ENCODE data around the gene PIK3C2G.

Gene PIK3C2G

GRCh38 chr12:18632848-18633247 lies 371.5 kb downstream of the PIK3C2G start:
- Histone ChIP-seq H3K27ac (ENCODE audit: insufficient read depth in 1 of 2, low read depth in 1 of 2, low read length in 2 of 2, poor library complexity in 1 of 2, severe bottlenecking in 2 of 2) (no peak overlapping the region), H3K4me1 (ENCODE audit: control extremely low read depth in 1 of 4, control insufficient read depth in 4 of 4, insufficient read depth in 4 of 4, low read length in 3 of 4) (no peaks in the 10 kb centered on the region), H3K4me3 (ENCODE audit: control insufficient read depth in 1 of 7, extremely low read depth in 1 of 7, insufficient read depth in 4 of 7, low read depth in 2 of 7, low read length in 6 of 7) (no peak overlapping the region), H3K9me3 (ENCODE audit: control extremely low read depth in 1 of 5, control insufficient read depth in 4 of 5, insufficient read depth in 2 of 5, low read depth in 1 of 5, low read length in 4 of 5) (no peaks in the 10 kb centered on the region), H3K36me3 (ENCODE audit: control insufficient read depth in 4 of 4, insufficient read depth in 4 of 4, low read length in 3 of 4) (no peaks in the 10 kb centered on the region), H3K27me3 (replicated peaks in 2 of 5; ENCODE audit: control insufficient read depth in 4 of 5, insufficient read depth in 5 of 5, low read length in 4 of 5) (no peaks in the 10 kb centered on the region)
- DNase-seq: no peak
- 91% methylated on average over 1 of the region's 2 CpGs for WGBS (ENCODE audit: insufficient coverage)
- ChIA-PET CTCF (no interaction called here), POLR2A (no interaction called here)

GRCh38 chr12:18634382-18634781 lies 373.1 kb downstream of the PIK3C2G start:
- Histone ChIP-seq H3K4me1 (ENCODE audit: control extremely low read depth in 1 of 4, control insufficient read depth in 4 of 4, insufficient read depth in 4 of 4, low read length in 3 of 4) (no peaks in the 10 kb centered on the region), H3K4me3 (ENCODE audit: control insufficient read depth in 1 of 7, extremely low read depth in 1 of 7, insufficient read depth in 4 of 7, low read depth in 2 of 7, low read length in 6 of 7) (no peak overlapping the region), H3K27me3 (replicated peaks in 2 of 5; ENCODE audit: control insufficient read depth in 4 of 5, insufficient read depth in 5 of 5, low read length in 4 of 5) (no peaks in the 10 kb centered on the region), H3K9me3 (ENCODE audit: control extremely low read depth in 1 of 5, control insufficient read depth in 4 of 5, insufficient read depth in 2 of 5, low read depth in 1 of 5, low read length in 4 of 5) (no peaks in the 10 kb centered on the region), H3K36me3 (ENCODE audit: control insufficient read depth in 4 of 4, insufficient read depth in 4 of 4, low read length in 3 of 4) (no peaks in the 10 kb centered on the region), H3K27ac (ENCODE audit: insufficient read depth in 1 of 2, low read depth in 1 of 2, low read length in 2 of 2, poor library complexity in 1 of 2, severe bottlenecking in 2 of 2) (no peak overlapping the region)
- 90% methylated on average over 4 of the region's 4 CpGs for WGBS (ENCODE audit: insufficient coverage)
- DNase-seq: no peak
- CTCF ChIA-PET: no interaction called here
- POLR2A ChIA-PET: no interaction called here

- 90% methylated on average over 2 of the region's 4 CpGs for WGBS (ENCODE audit: insufficient coverage)
- no peak for DNase-seq
Measured at GRCh38 chr12:18640321-18640955, 379.1 kb downstream of the PIK3C2G start.

DNA sequence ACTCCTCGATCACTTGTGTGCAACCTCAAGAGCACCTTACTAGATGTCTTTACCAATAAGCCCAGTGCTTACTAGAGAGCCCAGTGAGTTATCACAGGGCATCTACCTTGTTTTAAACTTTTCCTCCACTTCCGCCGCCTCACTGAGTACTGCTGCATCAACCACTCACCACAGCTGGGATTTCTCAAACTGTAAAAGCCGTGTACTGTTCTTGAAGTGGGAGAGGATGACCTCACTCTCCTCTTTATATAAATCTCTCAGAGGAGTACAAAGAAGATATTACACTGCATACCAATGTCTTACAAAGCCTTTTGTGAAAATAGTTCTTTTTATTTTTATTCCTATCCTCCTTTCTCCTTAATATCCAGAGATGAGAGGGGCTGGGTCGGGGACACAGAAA lies 382.4 kb downstream of the PIK3C2G start:
- no peak for DNase-seq
- Histone ChIP-seq H3K9me3 (ENCODE audit: control extremely low read depth in 1 of 5, control insufficient read depth in 4 of 5, insufficient read depth in 2 of 5, low read depth in 1 of 5, low read length in 4 of 5) (no peaks in the 10 kb centered on the region), H3K4me3 (ENCODE audit: control insufficient read depth in 1 of 7, extremely low read depth in 1 of 7, insufficient read depth in 4 of 7, low read depth in 2 of 7, low read length in 6 of 7) (no peak overlapping the region), H3K36me3 (ENCODE audit: control insufficient read depth in 4 of 4, insufficient read depth in 4 of 4, low read length in 3 of 4) (no peaks in the 10 kb centered on the region), H3K27ac (ENCODE audit: insufficient read depth in 1 of 2, low read depth in 1 of 2, low read length in 2 of 2, poor library complexity in 1 of 2, severe bottlenecking in 2 of 2) (no peak overlapping the region), H3K27me3 (replicated peaks in 2 of 5; ENCODE audit: control insufficient read depth in 4 of 5, insufficient read depth in 5 of 5, low read length in 4 of 5) (no peaks in the 10 kb centered on the region), H3K4me1 (ENCODE audit: control extremely low read depth in 1 of 4, control insufficient read depth in 4 of 4, insufficient read depth in 4 of 4, low read length in 3 of 4) (no peaks in the 10 kb centered on the region)
- POLR2A ChIA-PET: no interaction called here
- WGBS (ENCODE audit: insufficient coverage): 100% methylated on average over 2 of the region's 5 CpGs
- CTCF ChIA-PET: no interaction called here

More at GRCh38 chr12:18640321-18640955, 379.1 kb downstream of the PIK3C2G start:
- Histone ChIP-seq H3K27me3 (replicated peaks in 2 of 5; ENCODE audit: control insufficient read depth in 4 of 5, insufficient read depth in 5 of 5, low read length in 4 of 5) (no peaks in the 10 kb centered on the region), H3K9me3 (ENCODE audit: control extremely low read depth in 1 of 5, control insufficient read depth in 4 of 5, insufficient read depth in 2 of 5, low read depth in 1 of 5, low read length in 4 of 5) (no peaks in the 10 kb centered on the region), H3K4me1 (ENCODE audit: control extremely low read depth in 1 of 4, control insufficient read depth in 4 of 4, insufficient read depth in 4 of 4, low read length in 3 of 4) (no peaks in the 10 kb centered on the region), H3K36me3 (ENCODE audit: control insufficient read depth in 4 of 4, insufficient read depth in 4 of 4, low read length in 3 of 4) (no peaks in the 10 kb centered on the region), H3K27ac (ENCODE audit: insufficient read depth in 1 of 2, low read depth in 1 of 2, low read length in 2 of 2, poor library complexity in 1 of 2, severe bottlenecking in 2 of 2) (no peak overlapping the region), H3K4me3 (ENCODE audit: control insufficient read depth in 1 of 7, extremely low read depth in 1 of 7, insufficient read depth in 4 of 7, low read depth in 2 of 7, low read length in 6 of 7) (no peak overlapping the region)
- CTCF ChIA-PET: no interaction called here
- POLR2A ChIA-PET: no interaction called here

DNA sequence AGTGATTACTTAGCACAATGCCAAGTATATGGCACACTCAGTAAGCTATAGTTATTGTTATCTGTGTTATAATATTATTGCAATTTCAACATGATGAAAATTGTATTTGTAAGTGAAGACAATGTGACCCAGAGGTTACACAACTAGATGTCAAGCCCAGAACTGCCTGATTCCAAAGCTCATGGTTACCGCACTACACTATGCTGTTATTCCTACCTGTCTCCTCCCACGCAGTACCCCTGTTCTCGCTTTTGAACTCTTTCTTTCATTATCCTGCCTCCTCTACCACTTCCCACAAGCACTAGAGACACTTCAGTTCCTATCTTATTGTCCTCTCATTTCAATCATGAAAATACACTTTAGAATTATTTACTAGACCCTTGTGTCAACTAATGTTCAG lies 383.2 kb downstream of the PIK3C2G start:
- Histone ChIP-seq H3K4me3 (ENCODE audit: control insufficient read depth in 1 of 7, extremely low read depth in 1 of 7, insufficient read depth in 4 of 7, low read depth in 2 of 7, low read length in 6 of 7) (no peak overlapping the region), H3K27me3 (replicated peaks in 2 of 5; ENCODE audit: control insufficient read depth in 4 of 5, insufficient read depth in 5 of 5, low read length in 4 of 5) (no peaks in the 10 kb centered on the region), H3K36me3 (ENCODE audit: control insufficient read depth in 4 of 4, insufficient read depth in 4 of 4, low read length in 3 of 4) (no peaks in the 10 kb centered on the region), H3K9me3 (ENCODE audit: control extremely low read depth in 1 of 5, control insufficient read depth in 4 of 5, insufficient read depth in 2 of 5, low read depth in 1 of 5, low read length in 4 of 5) (no peaks in the 10 kb centered on the region), H3K27ac (ENCODE audit: insufficient read depth in 1 of 2, low read depth in 1 of 2, low read length in 2 of 2, poor library complexity in 1 of 2, severe bottlenecking in 2 of 2) (no peak overlapping the region), H3K4me1 (ENCODE audit: control extremely low read depth in 1 of 4, control insufficient read depth in 4 of 4, insufficient read depth in 4 of 4, low read length in 3 of 4) (no peaks in the 10 kb centered on the region)
- 96% methylated on average over 3 of the region's 3 CpGs for WGBS (ENCODE audit: insufficient coverage)
- no peak for DNase-seq
- ChIA-PET CTCF (no interaction called here), POLR2A (no interaction called here)

DNA sequence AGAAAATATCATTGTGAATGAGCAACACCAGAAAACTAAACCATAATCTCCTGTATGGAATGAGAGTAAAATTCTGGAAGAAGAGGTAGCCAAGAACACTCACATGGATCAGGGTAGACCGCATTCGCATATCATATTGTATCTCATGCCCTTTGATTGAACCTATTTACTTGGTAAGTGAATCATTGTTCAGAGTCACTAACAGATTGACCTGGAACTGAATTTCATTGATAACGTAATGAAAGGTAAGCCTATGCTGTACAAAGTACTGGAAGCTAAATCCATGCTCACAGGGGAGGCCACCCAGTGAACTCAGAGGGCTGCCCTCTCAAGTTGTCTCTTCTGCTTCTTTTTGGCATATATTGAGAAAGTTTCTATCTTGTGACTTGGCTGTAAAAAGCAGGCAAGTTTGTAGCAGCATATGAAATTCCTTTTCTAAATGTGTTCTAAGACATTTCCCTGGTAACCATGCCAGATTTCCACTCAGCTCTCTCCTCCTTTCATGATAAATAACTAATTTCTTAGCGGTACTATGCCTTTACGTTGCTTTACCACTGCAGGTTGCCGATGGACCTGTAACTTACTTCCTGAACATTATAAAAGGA lies 385.1 kb downstream of the PIK3C2G start:
- ChIA-PET POLR2A (no interaction called here), CTCF (no interaction called here)
- no peaks in the 10 kb centered on the region for H3K4me1 ChIP-seq (ENCODE audit: control extremely low read depth in 1 of 4, control insufficient read depth in 4 of 4, insufficient read depth in 4 of 4, low read length in 3 of 4)
- H3K36me3 ChIP-seq (ENCODE audit: control insufficient read depth in 4 of 4, insufficient read depth in 4 of 4, low read length in 3 of 4): no peaks in the 10 kb centered on the region
- no peaks in the 10 kb centered on the region for H3K9me3 ChIP-seq (ENCODE audit: control extremely low read depth in 1 of 5, control insufficient read depth in 4 of 5, insufficient read depth in 2 of 5, low read depth in 1 of 5, low read length in 4 of 5)
- DNase-seq: no peak
- H3K27ac ChIP-seq (ENCODE audit: insufficient read depth in 1 of 2, low read depth in 1 of 2, low read length in 2 of 2, poor library complexity in 1 of 2, severe bottlenecking in 2 of 2): no peak overlapping the region
- H3K4me3 ChIP-seq (ENCODE audit: control insufficient read depth in 1 of 7, extremely low read depth in 1 of 7, insufficient read depth in 4 of 7, low read depth in 2 of 7, low read length in 6 of 7): no peak overlapping the region
- H3K27me3 ChIP-seq (replicated peaks in 2 of 5; ENCODE audit: control insufficient read depth in 4 of 5, insufficient read depth in 5 of 5, low read length in 4 of 5): no peaks in the 10 kb centered on the region
- 94% methylated on average over 3 of the region's 6 CpGs for WGBS (ENCODE audit: insufficient coverage)

DNA sequence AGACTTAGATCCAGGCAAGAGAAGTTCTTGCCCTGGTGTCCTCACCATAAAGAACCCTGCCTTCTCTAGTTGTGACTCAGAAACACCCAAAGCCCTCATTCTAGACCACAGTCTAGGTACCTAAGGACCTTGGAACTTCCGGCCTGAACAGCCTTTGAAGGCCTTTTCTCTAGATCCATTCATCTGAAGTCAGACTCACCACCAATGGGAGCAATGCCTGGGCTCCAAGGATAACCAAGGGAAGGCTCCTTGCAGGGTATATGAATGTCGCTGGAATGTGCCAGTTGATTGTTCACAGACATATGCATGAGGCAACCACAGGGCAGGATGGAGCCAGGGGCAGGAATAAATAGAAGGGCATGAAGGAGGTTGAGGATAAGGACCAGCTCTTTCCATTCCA lies 390.2 kb downstream of the PIK3C2G start:
- CTCF ChIA-PET: no interaction called here
- Histone ChIP-seq H3K36me3 (ENCODE audit: control insufficient read depth in 4 of 4, insufficient read depth in 4 of 4, low read length in 3 of 4) (no peaks in the 10 kb centered on the region), H3K27me3 (replicated peaks in 2 of 5; ENCODE audit: control insufficient read depth in 4 of 5, insufficient read depth in 5 of 5, low read length in 4 of 5) (no peaks in the 10 kb centered on the region), H3K27ac (ENCODE audit: insufficient read depth in 1 of 2, low read depth in 1 of 2, low read length in 2 of 2, poor library complexity in 1 of 2, severe bottlenecking in 2 of 2) (no peak overlapping the region), H3K4me1 (ENCODE audit: control extremely low read depth in 1 of 4, control insufficient read depth in 4 of 4, insufficient read depth in 4 of 4, low read length in 3 of 4) (no peaks in the 10 kb centered on the region), H3K9me3 (ENCODE audit: control extremely low read depth in 1 of 5, control insufficient read depth in 4 of 5, insufficient read depth in 2 of 5, low read depth in 1 of 5, low read length in 4 of 5) (peaks cover 0 to 2% (median 0%) of the 10 kb centered on the region in 5 experiments), H3K4me3 (ENCODE audit: control insufficient read depth in 1 of 7, extremely low read depth in 1 of 7, insufficient read depth in 4 of 7, low read depth in 2 of 7, low read length in 6 of 7) (no peak overlapping the region)
- POLR2A ChIA-PET: no interaction called here
- 100% methylated on average over 1 of the region's 2 CpGs for WGBS (ENCODE audit: insufficient coverage)
- DNase-seq: no peak

Data from common myeloid progenitor, CD34-positive (primary cell).